AG04450 (cell line): ENCODE results near the gene DBH. TPM values are rescaled to one million over a fixed set of nuclear protein-coding genes. Genes with fewer than 3 reads are reported as not detected.

ENCODE experiments used
- CTCF ChIA-PET: fragments of 300-600, 350-600 bp; formaldehyde crosslinking; extraction: SDS; loops from one replicate; lab custom pipeline; 2022; ENCODE audit warnings: antibody characterized with exemption, inconsistent platforms; lab: Charles Lee
- POLR2A ChIA-PET: fragments of 350-600 bp; formaldehyde crosslinking; extraction: SDS; loops from one replicate; lab custom pipeline; 2021; ENCODE audit warnings: antibody characterized with exemption, inconsistent platforms; lab: Yijun Ruan, JAX
- DNase-seq: peaks from one replicate; pipeline ENCODE4 v3.0.0-alpha.2; 2011; ENCODE audit warnings: low read depth, low spot score
- H3K27ac ChIP-seq: one replicate; pipeline ENCODE4 v1.5.1; 2012; ENCODE audit warnings: low read depth, low read length, control low read depth
- H3K27me3 ChIP-seq: one replicate; pipeline ENCODE4 v1.6.0; 2012; ENCODE audit warnings: low read length; ENCODE audit not compliant: control insufficient read depth, insufficient read depth
- H3K4me3 ChIP-seq: 2 replicates; pipeline ENCODE4 v1.5.1; 2011; ENCODE audit warnings: mild to moderate bottlenecking, low read depth, low read length, control low read depth
- H3K9me3 ChIP-seq: 2 replicates; pipeline ENCODE4 v1.5.1; 2012; ENCODE audit warnings: low read length; ENCODE audit not compliant: control insufficient read depth, insufficient read depth
- polyA minus RNA-seq: library from RNA; depleted of rRNA, polyadenylated mRNA; stranded (reverse); fragments of >200 nt; gene quantifications from 2 replicates; pipeline ENCODE4 v1.2.3, GENCODE V29; 2011; rRNA and poly(A)+ RNA removed
- polyA plus RNA-seq: library from polyadenylated mRNA; depleted of rRNA; stranded (reverse); fragments of >200 nt; gene quantifications from 2 replicates; pipeline ENCODE4 v1.2.3, GENCODE V29; 2011; rRNA removed
- TF ChIP-seq, protein P1 (sequence below): IDR thresholded peaks from 2 replicates; pipeline ENCODE4 v1.5.1; 2011; ENCODE audit warnings: low read depth, low read length, control low read depth, inconsistent platforms

DBH gene
- not detected in 2 replicates for polyA plus RNA-seq
- not detected in 2 replicates for polyA minus RNA-seq

DNA sequence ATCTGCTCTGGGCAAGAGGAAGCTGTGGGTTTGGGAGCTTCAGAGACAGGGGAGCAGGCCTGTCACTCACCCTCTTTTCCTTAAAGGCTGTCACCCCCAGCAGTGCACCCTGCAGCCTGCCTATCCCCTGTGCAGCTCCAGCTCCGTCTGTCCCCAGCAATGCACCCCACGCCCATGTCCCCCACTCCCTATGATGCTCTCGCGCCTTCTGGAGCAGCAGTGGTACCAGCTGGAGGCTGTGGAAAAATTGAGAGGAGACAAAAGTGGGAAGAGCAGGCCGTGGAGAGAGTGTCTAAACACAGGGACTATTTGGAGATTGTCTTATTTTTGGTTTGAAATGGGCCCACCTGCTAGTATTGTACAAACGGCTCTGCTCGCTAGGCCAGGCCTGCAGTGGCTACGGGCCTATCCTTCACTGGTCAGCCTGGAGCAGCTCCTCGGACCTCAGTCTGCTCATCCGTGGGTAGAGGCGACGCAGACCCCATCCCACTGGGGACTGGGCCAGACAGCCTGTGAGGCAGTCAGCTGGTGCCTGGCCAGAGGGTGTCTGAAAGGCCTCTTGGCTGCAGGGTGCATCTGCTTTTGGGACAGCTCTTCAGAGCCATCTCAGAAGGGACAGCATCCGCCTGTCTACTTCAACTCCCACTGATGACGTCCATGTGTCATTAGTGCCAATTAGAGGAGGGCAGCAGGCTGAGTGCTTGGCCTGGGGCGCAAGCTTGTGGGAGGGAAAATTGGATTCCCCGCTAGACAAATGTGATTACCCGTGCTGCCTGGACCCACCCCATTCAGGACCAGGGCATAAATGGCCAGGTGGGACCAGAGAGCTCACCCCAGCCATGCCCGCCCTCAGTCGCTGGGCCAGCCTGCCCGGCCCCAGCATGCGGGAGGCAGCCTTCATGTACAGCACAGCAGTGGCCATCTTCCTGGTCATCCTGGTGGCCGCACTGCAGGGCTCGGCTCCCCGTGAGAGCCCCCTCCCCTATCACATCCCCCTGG, at the start of gene DBH:
Gene DBH, plus strand, starts transcription at position 831 of the 999 bp plus-strand sequence. Its CDS starts 9 bp downstream, at position 840.
- Histone ChIP-seq H3K27me3 (peaks cover 41% of the 10 kb centered on the region), H3K4me3 (no peak within 1 kb of the TSS), H3K9me3 (peaks cover 4% of the 10 kb centered on the region; the same call in 1 of the 2 replicates), H3K27ac (no peak within 1 kb of the TSS)
- ChIA-PET POLR2A (no interaction called here), CTCF (no interaction called here)
- TF ChIP-seq, protein P1, sequence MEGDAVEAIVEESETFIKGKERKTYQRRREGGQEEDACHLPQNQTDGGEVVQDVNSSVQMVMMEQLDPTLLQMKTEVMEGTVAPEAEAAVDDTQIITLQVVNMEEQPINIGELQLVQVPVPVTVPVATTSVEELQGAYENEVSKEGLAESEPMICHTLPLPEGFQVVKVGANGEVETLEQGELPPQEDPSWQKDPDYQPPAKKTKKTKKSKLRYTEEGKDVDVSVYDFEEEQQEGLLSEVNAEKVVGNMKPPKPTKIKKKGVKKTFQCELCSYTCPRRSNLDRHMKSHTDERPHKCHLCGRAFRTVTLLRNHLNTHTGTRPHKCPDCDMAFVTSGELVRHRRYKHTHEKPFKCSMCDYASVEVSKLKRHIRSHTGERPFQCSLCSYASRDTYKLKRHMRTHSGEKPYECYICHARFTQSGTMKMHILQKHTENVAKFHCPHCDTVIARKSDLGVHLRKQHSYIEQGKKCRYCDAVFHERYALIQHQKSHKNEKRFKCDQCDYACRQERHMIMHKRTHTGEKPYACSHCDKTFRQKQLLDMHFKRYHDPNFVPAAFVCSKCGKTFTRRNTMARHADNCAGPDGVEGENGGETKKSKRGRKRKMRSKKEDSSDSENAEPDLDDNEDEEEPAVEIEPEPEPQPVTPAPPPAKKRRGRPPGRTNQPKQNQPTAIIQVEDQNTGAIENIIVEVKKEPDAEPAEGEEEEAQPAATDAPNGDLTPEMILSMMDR = no peak
- DNase-seq = no peak

- CTCF ChIA-PET = no interaction called here
- H3K27ac ChIP-seq = no peak overlapping the region
- POLR2A ChIA-PET = no interaction called here
Measured at GRCh38 chr9:133587051-133587450, 49.1 kb upstream of the DBH start.

DNA sequence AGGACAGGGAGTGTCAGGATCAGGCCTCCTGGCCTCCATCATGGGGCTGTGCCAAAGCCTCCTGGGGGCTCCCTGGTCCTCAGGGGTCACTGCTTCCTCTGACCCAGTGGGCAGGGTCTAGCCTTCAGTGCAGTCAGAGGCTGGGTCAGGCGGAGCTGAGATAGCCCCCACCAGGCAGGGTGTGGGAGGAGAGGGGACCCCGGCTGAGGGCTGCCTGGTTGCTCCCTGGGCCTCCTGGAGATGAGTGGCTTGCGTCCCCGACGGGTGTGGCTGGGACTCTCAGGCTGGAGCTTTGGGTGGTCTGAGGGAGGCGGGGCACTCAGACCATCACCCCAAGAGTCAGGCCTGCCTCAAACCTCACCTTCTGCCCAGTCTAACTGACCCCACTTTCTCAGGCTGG, 48.7 kb upstream of the DBH start:
- H3K9me3 ChIP-seq = peaks cover 17% of the 10 kb centered on the region
- DNase-seq = no peak
- CTCF ChIA-PET = no interaction called here
- TF ChIP-seq, protein P1 = no peak
- no peak overlapping the region for H3K4me3 ChIP-seq
- H3K27me3 ChIP-seq = peaks cover 44% of the 10 kb centered on the region
- no peak overlapping the region for H3K27ac ChIP-seq
- POLR2A ChIA-PET = no interaction called here

More at GRCh38 chr9:133587051-133587450, 49.1 kb upstream of the DBH start:
- H3K9me3 ChIP-seq = peaks cover 17% of the 10 kb centered on the region
- no peak overlapping the region for H3K4me3 ChIP-seq
- DNase-seq = no peak
- H3K27me3 ChIP-seq = peaks cover 44% of the 10 kb centered on the region
- TF ChIP-seq, protein P1 = no peak

DNA sequence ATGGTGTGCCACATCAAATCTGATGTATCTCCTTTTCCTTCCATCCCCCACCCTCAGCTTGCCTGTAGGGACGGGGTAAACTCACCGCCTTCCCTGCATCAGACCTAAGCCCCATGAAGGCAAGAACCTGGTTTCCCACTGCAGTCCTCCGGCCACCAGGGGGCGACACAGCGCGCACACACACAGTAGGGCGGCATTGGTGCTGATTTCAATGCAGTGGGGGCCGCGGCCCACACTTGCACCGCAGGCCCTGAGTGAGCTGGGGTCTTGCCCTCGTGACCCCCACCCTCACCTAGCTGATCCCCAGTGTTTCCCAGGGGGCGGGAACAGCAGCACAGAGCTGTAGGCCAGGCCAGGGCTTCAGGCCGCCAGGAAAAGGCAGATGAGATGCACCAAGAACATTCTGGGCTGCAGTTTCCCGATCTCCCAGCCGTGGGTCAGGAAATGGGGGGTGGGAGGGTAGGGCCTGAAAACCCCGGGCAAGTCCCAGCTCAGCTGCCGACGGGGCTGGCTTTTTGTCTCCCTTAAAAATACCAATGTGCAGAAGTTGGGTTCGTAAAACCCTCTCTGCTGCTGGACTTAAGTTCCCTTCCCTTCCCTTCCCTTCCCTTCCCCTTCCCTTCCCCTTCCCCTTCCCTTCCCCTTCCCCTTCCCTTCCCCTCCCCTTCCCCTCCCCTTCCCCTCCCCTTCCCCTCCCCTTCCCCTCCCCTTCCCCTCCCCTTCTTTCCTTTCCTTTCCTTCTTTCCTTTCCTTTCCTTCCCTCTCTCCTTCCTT, 46.5 kb upstream of the DBH start:
- CTCF ChIA-PET = no interaction called here
- DNase-seq = no peak
- POLR2A ChIA-PET = no interaction called here
- H3K4me3 ChIP-seq = no peak overlapping the region
- no peak overlapping the region for H3K27ac ChIP-seq
- peaks cover 22% of the 10 kb centered on the region for H3K27me3 ChIP-seq
- TF ChIP-seq, protein P1 = peak; percentile 33; the same call in 1 of the 2 replicates
- peaks cover 17% of the 10 kb centered on the region for H3K9me3 ChIP-seq
